HepG2 (cell line): ENCODE results near the gene GSAP. TPM values are rescaled to one million over a fixed set of nuclear protein-coding genes. Genes with fewer than 3 reads are reported as not detected.
A peak's percentile ranks its signal among the peaks of the same experiment; 100 is the strongest.

ENCODE experiments used
- ATAD3A ChIP-seq: sonication (generic); formaldehyde crosslinking; IDR thresholded peaks from 2 replicates; pipeline ENCODE4 v1.4.0; 2020; ENCODE audit warnings: missing genetic modification reagents
- ATF2 ChIP-seq: sonication (generic); formaldehyde crosslinking; IDR thresholded peaks from 2 replicates; pipeline ENCODE4 v1.4.0; 2020; ENCODE audit warnings: missing genetic modification reagents
- CBX2 ChIP-seq, 2 experiments: fragments of 200-600 bp in 1 of 2; sonication (generic); formaldehyde crosslinking in 1 of 2; IDR thresholded peaks; 2 replicates each; pipeline versions ENCODE4 v1.7.0 to v1.8.1; 2018 to 2022; ENCODE audit warnings: low read depth in 2 of 2, low read length in 1 of 2, mild to moderate bottlenecking in 1 of 2, missing genetic modification reagents in 1 of 2
- CBX5 ChIP-seq: sonication (generic); formaldehyde crosslinking; IDR thresholded peaks from 2 replicates; pipeline ENCODE4 v1.4.0; 2020; ENCODE audit warnings: missing genetic modification reagents, borderline replicate concordance
- ELF1 ChIP-seq: sonication (generic); formaldehyde crosslinking; IDR thresholded peaks from 2 replicates; pipeline ENCODE4 v1.4.0; 2020; ENCODE audit warnings: missing genetic modification reagents
- ELF3 ChIP-seq: IDR thresholded peaks from 2 replicates; pipeline ENCODE4 v1.6.1; 2016; ENCODE audit warnings: missing genetic modification reagents, missing compliant biosample characterization
- HCFC1 ChIP-seq: fragments of 150-350 bp; IDR thresholded peaks from 2 replicates; pipeline ENCODE4 v1.6.1; 2014; ENCODE audit warnings: low read depth, low read length
- HIVEP1 ChIP-seq: sonication (generic); formaldehyde crosslinking; IDR thresholded peaks from 2 replicates; pipeline ENCODE4 v1.4.0; 2020; ENCODE audit warnings: mild to moderate bottlenecking, missing genetic modification reagents
- MZF1 ChIP-seq: sonication (generic); formaldehyde crosslinking; IDR thresholded peaks from 2 replicates; pipeline ENCODE4 v1.8.1; 2023; ENCODE audit warnings: mild to moderate bottlenecking, missing genetic modification reagents, borderline replicate concordance
- RBM39 ChIP-seq: fragments of 200-400 bp; formaldehyde crosslinking; IDR thresholded peaks from one replicate; pipeline ENCODE4 v1.6.1; 2018; ENCODE audit warnings: antibody characterized with exemption, mild to moderate bottlenecking, low read depth, low read length; ENCODE audit not compliant: poor library complexity, severe bottlenecking
- RFX5 ChIP-seq: IDR thresholded peaks from 2 replicates; pipeline ENCODE4 v1.6.1; 2011; ENCODE audit warnings: low read depth, low read length, improper control_type of control experiment
- SIX4 ChIP-seq: sonication (generic); formaldehyde crosslinking; IDR thresholded peaks from 2 replicates; pipeline ENCODE4 v1.4.0; 2020; ENCODE audit warnings: missing genetic modification reagents
- SRY ChIP-seq: sonication (generic); formaldehyde crosslinking; IDR thresholded peaks from 2 replicates; pipeline ENCODE4 v1.8.0; 2022; ENCODE audit warnings: mild to moderate bottlenecking, missing genetic modification reagents
- TMF1 ChIP-seq: sonication (generic); formaldehyde crosslinking; IDR thresholded peaks from 2 replicates; pipeline ENCODE4 v1.8.1; 2022; ENCODE audit warnings: low read depth, missing genetic modification reagents
- ZNF142 ChIP-seq: sonication (generic); formaldehyde crosslinking; IDR thresholded peaks from 2 replicates; pipeline ENCODE4 v1.4.0; 2020; ENCODE audit warnings: missing genetic modification reagents
- ZNF296 ChIP-seq: sonication (generic); formaldehyde crosslinking; conservative IDR thresholded peaks from 2 replicates; pipeline ENCODE4 v1.5.0; 2020; ENCODE audit warnings: mild to moderate bottlenecking, missing genetic modification reagents
- polyA plus RNA-seq, 8 experiments: library from polyadenylated mRNA; depleted of rRNA in 3 of 8; stranded (reverse) in 7 of 8; unstranded in 1 of 8; fragments of >200 nt; fragmentation: Illumina TruSeq in 4 of 8; extraction: Trizol in 4 of 8; gene quantifications; 2 replicates each; pipeline versions ENCODE4 v1.2.1 to v1.2.3, GENCODE V29; 2011 to 2016; ENCODE audit warnings: low read depth in 4 of 8, missing spikeins in 1 of 8, mixed read lengths in 1 of 8; ENCODE audit not compliant: insufficient read depth in 1 of 8
- total RNA-seq, 5 experiments: library from RNA; depleted of rRNA; stranded (reverse); fragments of >200 nt; fragmentation: Illumina TruSeq; extraction: Trizol; gene quantifications; 2 replicates each; pipeline ENCODE4 v1.2.3, GENCODE V29; 2016; ENCODE audit warnings: low read depth in 1 of 5
- TF ChIP-seq, protein P1 (sequence below): sonication (generic); formaldehyde crosslinking; IDR thresholded peaks from 2 replicates; pipeline ENCODE4 v1.8.0; 2022; ENCODE audit warnings: missing genetic modification reagents, low read depth, mild to moderate bottlenecking, borderline replicate concordance
- TF ChIP-seq, protein P2 (sequence below): sonication (generic); formaldehyde crosslinking; IDR thresholded peaks from 2 replicates; pipeline ENCODE4 v1.5.0; 2020; ENCODE audit warnings: mild to moderate bottlenecking, missing genetic modification reagents, borderline replicate concordance

GSAP gene
- total and polyA plus RNA-seq, 2 of the 13 experiments (the other 11 are each of a cell fraction or from before 2014, with no cell fraction given): 34.6 to 40.6 TPM

DNA sequence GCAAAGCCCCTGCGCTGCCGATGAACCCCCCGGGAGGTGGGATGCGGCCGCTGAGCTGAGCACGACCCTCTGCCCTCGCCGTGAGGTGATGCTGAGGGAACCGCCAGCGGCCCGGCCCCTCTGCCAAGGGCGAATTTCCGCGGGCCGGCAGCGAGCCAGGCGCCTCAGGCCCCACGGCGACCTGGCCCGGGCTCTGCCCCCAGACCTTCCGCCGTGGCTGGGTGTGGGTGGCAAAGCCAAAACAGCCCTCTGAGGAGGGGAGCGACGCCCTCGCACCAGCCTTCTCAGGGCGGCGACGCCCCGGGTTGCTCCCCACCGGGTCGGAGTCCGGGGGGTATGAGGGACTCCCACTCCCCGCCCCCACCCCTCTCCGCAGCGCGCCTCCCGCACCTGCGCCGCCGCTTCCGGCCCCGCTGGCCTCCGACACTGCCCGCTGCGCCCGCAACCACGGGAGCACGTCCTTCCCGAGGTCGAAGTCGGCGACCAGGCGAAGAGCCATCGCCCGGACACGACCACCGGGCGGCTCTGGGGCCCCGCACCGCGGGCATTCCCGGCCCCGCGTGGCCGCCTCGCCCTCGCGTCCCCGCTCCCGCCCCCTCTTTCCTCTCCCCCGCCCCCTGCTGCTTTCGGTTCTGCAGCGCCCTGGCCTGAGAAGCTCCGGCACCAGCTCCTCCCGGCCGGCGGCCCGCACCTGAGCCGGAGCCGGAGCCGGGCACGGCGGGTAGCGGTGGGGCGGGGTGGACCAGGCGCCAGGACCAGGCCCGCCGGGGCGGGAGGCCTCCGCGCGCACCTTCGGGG lies at the start of gene GSAP (continued):
- no peak; the same call in 1 of the 2 replicates for TF ChIP-seq ZNF296 (CRISPR knock-in tag)
- no peak for TF ChIP-seq RFX5
- TF ChIP-seq ELF3 (CRISPR knock-in tag): no peak
- TF ChIP-seq ATF2: 0 out of 2 replicates have a peak, but pooled peaks have one; percentile 37
- TF ChIP-seq ELF1 (CRISPR knock-in tag): no peak
- no peak for TF ChIP-seq TMF1 (CRISPR knock-in tag)
- peak; percentile 56; the same call in 1 of the 2 replicates for TF ChIP-seq HIVEP1
- TF ChIP-seq CBX5 (CRISPR knock-in tag): 0 out of 2 replicates have a peak, but pooled peaks have one; percentile 25
- no peak for TF ChIP-seq HCFC1
- no peak for TF ChIP-seq SIX4 (CRISPR knock-in tag)
- TF ChIP-seq ZNF142 (CRISPR knock-in tag): 0 out of 2 replicates have a peak, but pooled peaks have one; percentile 12
- no peak for TF ChIP-seq CBX2 (IDR thresholded peaks at IDR 0.05; ENCODE audit: low read depth, low read length)
- TF ChIP-seq CBX2 (CRISPR knock-in tag; IDR thresholded peaks at IDR 0.05; ENCODE audit: low read depth): no peak
- TF ChIP-seq, protein P1, sequence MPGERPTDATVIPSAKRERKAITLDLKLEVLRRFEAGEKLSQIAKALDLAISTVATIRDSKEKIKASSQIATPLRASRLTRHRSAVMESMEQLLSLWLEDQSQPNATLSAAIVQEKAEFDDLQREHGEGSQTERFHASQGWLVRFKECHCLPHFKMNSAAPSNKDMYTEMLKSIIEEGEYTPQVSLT (CRISPR knock-in tag): no peak
- peak; percentile 64; the same call in 1 of the 2 replicates for TF ChIP-seq SRY (CRISPR knock-in tag)
- no peak for TF ChIP-seq RBM39
- TF ChIP-seq, protein P2, sequence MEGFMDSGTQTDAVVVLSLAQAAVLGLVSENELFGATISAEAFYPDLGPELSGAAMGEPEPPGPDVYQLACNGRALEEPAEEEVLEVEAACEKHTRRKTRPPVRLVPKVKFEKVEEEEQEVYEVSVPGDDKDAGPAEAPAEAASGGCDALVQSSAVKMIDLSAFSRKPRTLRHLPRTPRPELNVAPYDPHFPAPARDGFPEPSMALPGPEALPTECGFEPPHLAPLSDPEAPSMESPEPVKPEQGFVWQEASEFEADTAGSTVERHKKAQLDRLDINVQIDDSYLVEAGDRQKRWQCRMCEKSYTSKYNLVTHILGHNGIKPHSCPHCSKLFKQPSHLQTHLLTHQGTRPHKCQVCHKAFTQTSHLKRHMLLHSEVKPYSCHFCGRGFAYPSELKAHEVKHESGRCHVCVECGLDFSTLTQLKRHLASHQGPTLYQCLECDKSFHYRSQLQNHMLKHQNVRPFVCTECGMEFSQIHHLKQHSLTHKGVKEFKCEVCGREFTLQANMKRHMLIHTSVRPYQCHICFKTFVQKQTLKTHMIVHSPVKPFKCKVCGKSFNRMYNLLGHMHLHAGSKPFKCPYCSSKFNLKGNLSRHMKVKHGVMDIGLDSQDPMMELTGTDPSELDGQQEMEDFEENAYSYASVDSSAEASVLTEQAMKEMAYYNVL (CRISPR knock-in tag): no peak; the same call in 1 of the 2 replicates
- TF ChIP-seq MZF1 (CRISPR knock-in tag): no peak
- TF ChIP-seq ATAD3A: no peak
